ENCODE measurements around the gene MYO7B. TPM values are rescaled to one million over a fixed set of nuclear protein-coding genes. Genes with fewer than 3 reads are reported as not detected.
A peak's percentile ranks its signal among the peaks of the same experiment; 100 is the strongest.

MYO7B gene
- polyA plus RNA-seq, 1 donor from 2014 or later: 1.1 TPM

- Mint-ChIP-seq H3K27ac (no peak overlapping the region), H3K4me3 (no peak overlapping the region), H3K27me3 (peaks cover 39% of the 10 kb centered on the region), H3K9me3 (peaks cover 0 to 4% (median 0%) of the 10 kb centered on the region in 3 donors), H3K36me3 (peaks cover 2% of the 10 kb centered on the region), H3K4me1 (peaks cover 0 to 7% (median 0%) of the 10 kb centered on the region in 3 donors)
These were observed 126.5 kb downstream of the MYO7B start for GRCh38 chr2:127661949-127662510.

GRCh38 chr2:127662937-127663565 lies 127.6 kb downstream of the MYO7B start:
- H3K9me3 Mint-ChIP-seq: peaks cover 0 to 4% (median 0%) of the 10 kb centered on the region in 3 donors
- H3K27ac Mint-ChIP-seq: no peak overlapping the region
- H3K4me1 Mint-ChIP-seq: peaks cover 0 to 5% (median 0%) of the 10 kb centered on the region in 3 donors
- no peak overlapping the region for H3K4me3 Mint-ChIP-seq
- H3K36me3 Mint-ChIP-seq: peaks cover 2% of the 10 kb centered on the region
- peaks cover 43% of the 10 kb centered on the region for H3K27me3 Mint-ChIP-seq

GRCh38 chr2:127663566-127664064 lies 128.1 kb downstream of the MYO7B start:
- H3K4me3 Mint-ChIP-seq: no peak overlapping the region
- H3K4me1 Mint-ChIP-seq: peaks cover 0 to 5% (median 0%) of the 10 kb centered on the region in 3 donors
- H3K9me3 Mint-ChIP-seq: peaks cover 0 to 4% (median 0%) of the 10 kb centered on the region in 3 donors
- H3K36me3 Mint-ChIP-seq: peaks cover 2% of the 10 kb centered on the region
- no peak overlapping the region for H3K27ac Mint-ChIP-seq
- H3K27me3 Mint-ChIP-seq: peaks cover 42% of the 10 kb centered on the region

- no peak overlapping the region for H3K4me3 Mint-ChIP-seq
- peaks cover 0 to 5% (median 0%) of the 10 kb centered on the region in 3 donors for H3K4me1 Mint-ChIP-seq
- peaks cover 0 to 4% (median 0%) of the 10 kb centered on the region in 3 donors for H3K9me3 Mint-ChIP-seq
- peaks cover 41% of the 10 kb centered on the region for H3K27me3 Mint-ChIP-seq
- peaks cover 2% of the 10 kb centered on the region for H3K36me3 Mint-ChIP-seq
- H3K27ac Mint-ChIP-seq: no peak overlapping the region
These were observed 128.8 kb downstream of the MYO7B start for GRCh38 chr2:127664065-127664894.

GRCh38 chr2:127664895-127665225 lies 129.4 kb downstream of the MYO7B start:
- peaks cover 0 to 4% (median 0%) of the 10 kb centered on the region in 3 donors for H3K4me1 Mint-ChIP-seq
- H3K27ac Mint-ChIP-seq: peak overlapping the region in 1 of 3 donors; percentile 46
- H3K27me3 Mint-ChIP-seq: peaks cover 44% of the 10 kb centered on the region
- peaks cover 2% of the 10 kb centered on the region for H3K36me3 Mint-ChIP-seq
- no peak overlapping the region for H3K4me3 Mint-ChIP-seq
- peaks cover 0 to 6% (median 2%) of the 10 kb centered on the region in 3 donors for H3K9me3 Mint-ChIP-seq

GRCh38 chr2:127665267-127665893 lies 129.9 kb downstream of the MYO7B start:
- Mint-ChIP-seq H3K27ac (peak overlapping the region in 1 of 3 donors; percentile 46), H3K27me3 (peaks cover 41% of the 10 kb centered on the region), H3K4me1 (peaks cover 0 to 2% (median 0%) of the 10 kb centered on the region in 3 donors), H3K9me3 (peaks cover 0 to 5% (median 2%) of the 10 kb centered on the region in 3 donors), H3K36me3 (peaks cover 2% of the 10 kb centered on the region), H3K4me3 (peak overlapping the region in 1 of 4 donors; percentile 2)

- Mint-ChIP-seq H3K9me3 (peaks cover 0 to 3% (median 2%) of the 10 kb centered on the region in 3 donors), H3K4me1 (no peaks in the 10 kb centered on the region), H3K27me3 (peaks cover 37% of the 10 kb centered on the region), H3K27ac (no peak overlapping the region), H3K4me3 (no peak overlapping the region), H3K36me3 (peaks cover 2% of the 10 kb centered on the region)
These were observed 133.6 kb downstream of the MYO7B start for GRCh38 chr2:127669056-127669455.

GRCh38 chr2:127670055-127670956 lies 134.8 kb downstream of the MYO7B start:
- Mint-ChIP-seq H3K27me3 (peaks cover 33% of the 10 kb centered on the region), H3K27ac (no peak overlapping the region), H3K4me3 (no peak overlapping the region), H3K4me1 (peaks cover 0 to 3% (median 3%) of the 10 kb centered on the region in 3 donors), H3K9me3 (peaks cover 0 to 3% (median 2%) of the 10 kb centered on the region in 3 donors), H3K36me3 (no peaks in the 10 kb centered on the region)

- H3K4me1 Mint-ChIP-seq: peaks cover 4 to 7% (median 6%) of the 10 kb centered on the region in 3 donors
- H3K27me3 Mint-ChIP-seq: peaks cover 33% of the 10 kb centered on the region
- H3K4me3 Mint-ChIP-seq: peak overlapping the region in 1 of 4 donors; percentile 52
- H3K27ac Mint-ChIP-seq: no peak overlapping the region
- no peaks in the 10 kb centered on the region for H3K36me3 Mint-ChIP-seq
- H3K9me3 Mint-ChIP-seq: peaks cover 0 to 3% (median 2%) of the 10 kb centered on the region in 3 donors
These were observed 135.4 kb downstream of the MYO7B start for GRCh38 chr2:127670957-127671290.

- Mint-ChIP-seq H3K27ac (no peak overlapping the region), H3K4me1 (peaks cover 6 to 9% (median 9%) of the 10 kb centered on the region in 3 donors), H3K9me3 (peaks cover 0 to 3% (median 2%) of the 10 kb centered on the region in 3 donors), H3K36me3 (no peaks in the 10 kb centered on the region), H3K4me3 (no peak overlapping the region), H3K27me3 (peaks cover 36% of the 10 kb centered on the region)
These were observed 136.2 kb downstream of the MYO7B start for GRCh38 chr2:127671557-127672302.

- no peaks in the 10 kb centered on the region for H3K36me3 Mint-ChIP-seq
- H3K4me1 Mint-ChIP-seq: peaks cover 6 to 9% (median 9%) of the 10 kb centered on the region in 3 donors
- H3K27me3 Mint-ChIP-seq: peaks cover 39% of the 10 kb centered on the region
- H3K27ac Mint-ChIP-seq: no peak overlapping the region
- H3K4me3 Mint-ChIP-seq: peak overlapping the region in 1 of 4 donors; percentile 0
- peaks cover 0 to 3% (median 2%) of the 10 kb centered on the region in 3 donors for H3K9me3 Mint-ChIP-seq
These were observed 137.1 kb downstream of the MYO7B start for GRCh38 chr2:127672341-127673224.

- no peak overlapping the region for H3K27ac Mint-ChIP-seq
- H3K27me3 Mint-ChIP-seq: peaks cover 46% of the 10 kb centered on the region
- H3K4me3 Mint-ChIP-seq: peak overlapping the region in 2 of 4 donors; percentile 42 to 78
- peaks cover 6 to 9% (median 9%) of the 10 kb centered on the region in 3 donors for H3K4me1 Mint-ChIP-seq
- no peaks in the 10 kb centered on the region for H3K36me3 Mint-ChIP-seq
- peaks cover 0 to 3% (median 2%) of the 10 kb centered on the region in 3 donors for H3K9me3 Mint-ChIP-seq
These were observed 138.0 kb downstream of the MYO7B start for GRCh38 chr2:127673291-127674069.
